Keratinocyte (primary cell): ENCODE measurements around the gene ASCC2. TPM values are rescaled to one million over a fixed set of nuclear protein-coding genes. Genes with fewer than 3 reads are reported as not detected.

Experiments used
- DNase-seq: peaks from one replicate; pipeline ENCODE4 v3.0.0-alpha.2; 2011; ENCODE audit warnings: low read depth, missing footprints, low spot score
- FAIRE-seq: peaks from 2 replicates; lab custom pipeline; 2011; peaks lifted over from hg19 to GRCh38; lab: Jason Lieb, UNC
- H2AFZ ChIP-seq: 2 replicates; pipeline ENCODE4 v1.6.0; 2012; ENCODE audit warnings: low read length, control low read depth, inconsistent platforms; ENCODE audit not compliant: control insufficient read depth
- H3K27ac ChIP-seq: 2 replicates; pipeline ENCODE4 v1.5.1; 2011; ENCODE audit warnings: low read length; ENCODE audit not compliant: control insufficient read depth, insufficient read depth
- H3K27me3 ChIP-seq: 3 replicates; pipeline ENCODE4 v1.6.0; 2011; ENCODE audit warnings: low read length; ENCODE audit not compliant: control insufficient read depth, insufficient read depth; ENCODE audit errors: extremely low read depth
- H3K36me3 ChIP-seq, 2 experiments: 2 replicates in 1 of 2; 3 replicates in 1 of 2; pipeline ENCODE4 v1.5.1; 2011; ENCODE audit warnings: low read length in 2 of 2, mild to moderate bottlenecking in 1 of 2; ENCODE audit not compliant: control insufficient read depth in 2 of 2, insufficient read depth in 2 of 2; ENCODE audit errors: extremely low read depth in 1 of 2
- H3K4me1 ChIP-seq: 3 replicates; pipeline ENCODE4 v1.5.1; 2011; ENCODE audit warnings: low read length; ENCODE audit not compliant: control insufficient read depth, insufficient read depth; ENCODE audit errors: extremely low read depth
- H3K4me2 ChIP-seq: 3 replicates; pipeline ENCODE4 v1.6.0; 2011; ENCODE audit warnings: low read depth, low read length; ENCODE audit not compliant: control insufficient read depth, insufficient read depth; ENCODE audit errors: extremely low read depth
- H3K4me3 ChIP-seq, 3 experiments: fragments of 200-600 bp in 1 of 3; sonication (generic) in 1 of 3; 2 replicates in 2 of 3; 3 replicates in 1 of 3; pipeline ENCODE4 v1.5.1; 2011 to 2016; ENCODE audit warnings: low read length in 3 of 3, mild to moderate bottlenecking in 3 of 3, control low read depth in 2 of 3, inconsistent platforms in 1 of 3, low read depth in 1 of 3, mixed read lengths in 1 of 3, mixed run types in 1 of 3, moderate library complexity in 1 of 3; ENCODE audit not compliant: control insufficient read depth in 2 of 3, insufficient read depth in 2 of 3; ENCODE audit errors: extremely low read depth in 1 of 3
- H3K79me2 ChIP-seq: 2 replicates; pipeline ENCODE4 v1.6.0; 2012; ENCODE audit warnings: low read length; ENCODE audit not compliant: control insufficient read depth, insufficient read depth
- H3K9ac ChIP-seq: 3 replicates; pipeline ENCODE4 v1.6.0; 2011; ENCODE audit warnings: low read length; ENCODE audit not compliant: control insufficient read depth, insufficient read depth; ENCODE audit errors: extremely low read depth
- H3K9me1 ChIP-seq: 3 replicates; pipeline ENCODE4 v1.6.0; 2011; ENCODE audit warnings: low read length; ENCODE audit not compliant: control insufficient read depth, insufficient read depth; ENCODE audit errors: extremely low read depth
- H3K9me3 ChIP-seq: 2 replicates; pipeline ENCODE4 v1.5.1; 2012; ENCODE audit warnings: low read depth, low read length; ENCODE audit not compliant: control insufficient read depth
- H4K20me1 ChIP-seq: 3 replicates; pipeline ENCODE4 v1.6.0; 2011; ENCODE audit warnings: low read length; ENCODE audit not compliant: control insufficient read depth, insufficient read depth; ENCODE audit errors: extremely low read depth
- CTCF ChIP-seq, 3 experiments: IDR thresholded peaks in 1 of 3; conservative IDR thresholded peaks in 1 of 3; optimal IDR thresholded peaks in 1 of 3; 2 replicates in 2 of 3; 3 replicates in 1 of 3; pipeline versions ENCODE3 to v1.5.1; 2011; ENCODE audit warnings: low read length in 3 of 3, mild to moderate bottlenecking in 3 of 3, moderate library complexity in 2 of 3, control low read depth in 1 of 3, inconsistent platforms in 1 of 3; ENCODE audit not compliant: insufficient read depth in 2 of 3; ENCODE audit errors: extremely low read depth in 1 of 3
- EZH2 ChIP-seq: IDR thresholded peaks from one replicate; pipeline ENCODE4 v1.6.1; 2012; ENCODE audit warnings: inconsistent platforms, mild to moderate bottlenecking, low read length, moderate library complexity
- dilution Hi-C: fragments of 300-500 bp; cut with MboI; formaldehyde crosslinking; loops from one replicate; pipeline ENCODE4 v1.7.0; 2020; ENCODE audit warnings: low sequenced_read_pairs; ENCODE audit not compliant: extremely low pct_ligation_motif_present
- polyA plus RNA-seq, 5 experiments: library from polyadenylated mRNA; depleted of rRNA in 3 of 5; stranded (reverse) in 3 of 5; stranded (forward) in 1 of 5; unstranded in 1 of 5; fragments of >200 nt; gene quantifications; 1 replicate in 1 of 5; 2 replicates in 3 of 5; 3 replicates in 1 of 5; pipeline versions ENCODE4 v1.2.1 to v1.2.3, GENCODE V29; 2011 to 2012; ENCODE audit warnings: missing spikeins in 2 of 5, low read depth in 1 of 5, low replicate concordance in 1 of 5

Gene ASCC2
- polyA plus RNA-seq, 1 donor (not counting 4 experiments of a cell fraction or from before 2014, with no cell fraction given): 51.3 TPM

DNA sequence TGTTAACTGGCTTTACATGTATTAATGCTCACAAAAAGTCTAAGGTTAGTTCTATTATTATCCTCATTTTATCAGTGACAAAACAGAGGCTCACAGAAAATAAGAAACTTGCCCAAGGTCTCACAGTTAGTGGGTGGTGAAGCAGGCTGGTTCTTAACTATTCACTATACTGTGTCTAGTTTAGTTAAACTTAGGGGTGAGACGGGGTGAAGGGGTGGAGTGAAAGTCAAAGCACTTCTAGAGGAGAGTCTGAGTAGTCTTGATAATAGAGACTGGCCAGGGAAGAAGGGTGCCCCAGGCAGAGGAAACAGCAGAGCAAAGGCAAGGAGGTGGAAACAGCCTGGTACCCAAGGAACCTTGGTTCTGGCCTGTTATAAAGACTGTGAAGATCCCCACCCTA, 4.0 kb downstream of the ASCC2 start:
- H3K27ac ChIP-seq: no peak overlapping the region
- H3K9me1 ChIP-seq: no peaks in the 10 kb centered on the region
- no peak overlapping the region for H3K4me2 ChIP-seq
- FAIRE-seq: no peak
- no peak overlapping the region for H2AFZ ChIP-seq
- no peak overlapping the region for H3K9ac ChIP-seq
- no peak for DNase-seq
- H4K20me1 ChIP-seq: no peaks in the 10 kb centered on the region
- H3K4me3 ChIP-seq: no peak overlapping the region
- TF ChIP-seq EZH2 (no peak), CTCF (optimal IDR thresholded peaks at IDR 0.05 in 1 of 3, IDR thresholded peaks at IDR 0.05 in 1 of 3, conservative IDR thresholded peaks at IDR 0.05 in 1 of 3; ENCODE audit: extremely low read depth in 1 of 3, insufficient read depth in 2 of 3, low read length in 3 of 3) (no peak)
- H3K4me1 ChIP-seq: peaks cover 15% of the 10 kb centered on the region
- peaks cover 16 to 27% of the 10 kb centered on the region in 2 experiments for H3K36me3 ChIP-seq
- no peaks in the 10 kb centered on the region for H3K9me3 ChIP-seq
- dilution Hi-C loops: no loop called here
- H3K27me3 ChIP-seq: no peaks in the 10 kb centered on the region
- peaks cover 24% of the 10 kb centered on the region for H3K79me2 ChIP-seq

DNA sequence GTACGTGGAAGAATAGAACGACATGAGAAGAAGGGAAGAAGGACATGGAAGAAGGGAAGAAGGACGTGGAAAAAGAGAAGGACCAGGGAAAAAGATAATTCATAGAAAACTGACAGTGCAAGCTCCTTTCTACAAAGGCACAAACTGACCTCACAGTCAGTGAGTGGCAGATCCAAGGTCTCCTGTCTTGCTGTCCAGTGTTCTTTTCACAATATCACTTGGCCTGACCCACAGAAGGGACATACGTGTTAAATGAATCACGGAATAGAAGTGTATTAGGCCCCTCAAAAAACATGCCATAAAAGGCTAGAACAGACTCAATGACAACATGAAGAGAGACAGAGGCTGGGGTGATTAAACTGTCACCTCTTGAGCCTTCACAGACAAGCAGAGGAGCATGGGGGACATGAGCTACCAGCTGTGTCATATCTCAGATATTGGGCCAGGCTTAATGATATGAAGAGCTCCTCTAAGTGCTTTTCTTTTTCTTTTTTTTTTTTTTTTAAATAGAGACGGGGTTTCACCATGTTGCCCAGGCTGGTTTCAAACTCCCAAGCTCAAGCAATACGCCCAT, 4.6 kb downstream of the ASCC2 start:
- Histone ChIP-seq H4K20me1 (no peaks in the 10 kb centered on the region), H3K4me1 (peaks cover 11% of the 10 kb centered on the region), H3K9me3 (no peaks in the 10 kb centered on the region), H3K27me3 (no peaks in the 10 kb centered on the region), H3K36me3 (peaks cover 16 to 29% of the 10 kb centered on the region in 2 experiments), H3K4me3 (no peak overlapping the region), H3K9me1 (no peaks in the 10 kb centered on the region), H3K79me2 (peaks cover 24% of the 10 kb centered on the region), H3K9ac (no peak overlapping the region), H3K4me2 (no peak overlapping the region), H3K27ac (no peak overlapping the region), H2AFZ (no peak overlapping the region)
- FAIRE-seq (no peak), DNase-seq (no peak)
- dilution Hi-C loops: no loop called here
- no peak for TF ChIP-seq EZH2
- no peak for TF ChIP-seq CTCF (optimal IDR thresholded peaks at IDR 0.05 in 1 of 3, IDR thresholded peaks at IDR 0.05 in 1 of 3, conservative IDR thresholded peaks at IDR 0.05 in 1 of 3; ENCODE audit: extremely low read depth in 1 of 3, insufficient read depth in 2 of 3, low read length in 3 of 3)
